NK-92 (cell line): Measurements from ENCODE around the gene FN3K.

Source experiments
- DNase-seq: peaks from one replicate; lab custom pipeline; 2025; ENCODE audit not compliant: unreplicated experiment; lab: John Stamatoyannopoulos, UW

FN3K gene

DNA sequence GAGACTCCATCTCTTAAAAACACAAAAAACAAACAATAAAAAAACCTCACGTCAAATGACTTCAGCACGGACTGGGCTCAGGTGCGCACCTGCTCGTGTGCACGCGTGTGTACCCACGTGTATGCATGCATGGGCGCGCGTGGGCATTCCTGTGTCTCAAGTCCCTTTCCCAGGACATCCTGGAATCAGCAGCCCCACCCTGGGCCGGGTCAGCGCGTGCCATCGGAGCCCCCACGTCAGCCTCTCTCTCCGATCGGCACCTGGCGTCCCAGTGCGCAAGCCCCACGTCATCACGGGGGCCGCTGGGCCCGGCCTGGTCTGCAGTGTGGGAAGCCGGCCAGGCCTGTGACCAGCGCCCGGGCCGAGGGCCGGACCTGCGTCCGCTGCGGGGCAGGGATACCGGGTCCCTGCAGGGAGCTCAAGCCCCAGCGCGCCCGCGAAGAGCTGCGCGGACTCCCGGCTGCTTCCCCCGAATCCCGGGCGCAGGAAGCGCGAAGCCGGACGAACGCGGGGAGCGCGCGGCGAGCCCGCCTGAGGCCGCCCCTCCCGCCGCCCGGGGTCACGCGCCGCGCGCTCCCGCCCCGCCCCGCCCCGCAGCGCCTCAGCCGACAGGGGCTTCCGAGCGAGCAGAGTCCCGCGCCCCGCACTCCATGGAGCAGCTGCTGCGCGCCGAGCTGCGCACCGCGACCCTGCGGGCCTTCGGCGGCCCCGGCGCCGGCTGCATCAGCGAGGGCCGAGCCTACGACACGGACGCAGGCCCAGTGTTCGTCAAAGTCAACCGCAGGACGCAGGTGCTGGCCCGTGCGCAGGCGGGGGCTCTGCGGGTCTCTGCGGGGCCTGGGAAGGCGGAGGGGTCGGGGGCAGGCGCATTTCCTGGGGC, at the start of gene FN3K:
Gene FN3K (plus strand): TSS at position 629 of the 880 bp plus-strand sequence. CDS start 22 bp downstream, at position 651.
- DNase-seq: no peak

DNA sequence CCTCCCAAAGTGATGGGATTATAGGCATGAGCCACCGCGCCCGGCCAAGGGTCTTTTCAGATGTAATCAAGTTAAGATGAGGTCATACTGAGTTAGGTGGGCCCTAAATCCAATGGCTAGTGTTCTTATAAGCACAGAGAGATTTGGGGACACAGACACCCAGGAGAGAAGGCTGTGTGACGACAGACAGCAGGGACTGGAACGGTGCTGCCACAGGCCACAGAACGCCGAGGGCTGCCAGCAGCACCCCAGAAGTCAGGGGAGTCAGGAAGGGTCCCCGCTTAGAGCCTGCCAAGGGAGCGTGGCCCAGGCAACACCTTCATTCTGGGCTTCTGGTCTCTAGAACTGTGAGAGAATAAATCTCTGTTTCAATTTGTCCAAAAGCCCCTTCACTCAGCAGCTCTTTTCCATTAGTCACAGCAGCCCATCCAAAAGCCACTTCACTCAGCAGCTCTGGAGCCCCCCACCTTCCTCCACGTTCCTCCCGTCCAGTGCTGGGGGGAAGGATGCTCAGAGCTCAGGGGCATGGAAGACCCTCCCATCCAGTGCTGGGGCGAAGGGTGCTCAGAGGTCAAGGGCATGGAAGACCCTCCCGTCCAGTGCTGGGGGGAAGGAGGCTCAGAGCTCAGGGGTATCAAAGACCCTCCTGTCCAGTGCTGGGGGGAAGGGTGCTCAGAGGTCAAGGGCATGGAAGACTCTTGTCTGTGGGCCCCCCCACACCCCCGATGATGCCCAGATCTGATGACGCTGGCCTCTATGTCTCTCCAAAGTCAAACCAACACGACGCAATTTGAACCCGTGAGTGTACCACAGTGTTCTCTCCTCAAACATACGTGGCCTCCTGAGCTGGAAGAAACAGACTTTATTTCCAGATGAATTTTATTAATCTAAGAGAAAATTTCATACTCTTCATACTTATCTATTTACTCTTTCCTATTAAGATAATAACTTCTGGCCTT, 48.8 kb upstream of the FN3K start:
- no peak for DNase-seq

DNA sequence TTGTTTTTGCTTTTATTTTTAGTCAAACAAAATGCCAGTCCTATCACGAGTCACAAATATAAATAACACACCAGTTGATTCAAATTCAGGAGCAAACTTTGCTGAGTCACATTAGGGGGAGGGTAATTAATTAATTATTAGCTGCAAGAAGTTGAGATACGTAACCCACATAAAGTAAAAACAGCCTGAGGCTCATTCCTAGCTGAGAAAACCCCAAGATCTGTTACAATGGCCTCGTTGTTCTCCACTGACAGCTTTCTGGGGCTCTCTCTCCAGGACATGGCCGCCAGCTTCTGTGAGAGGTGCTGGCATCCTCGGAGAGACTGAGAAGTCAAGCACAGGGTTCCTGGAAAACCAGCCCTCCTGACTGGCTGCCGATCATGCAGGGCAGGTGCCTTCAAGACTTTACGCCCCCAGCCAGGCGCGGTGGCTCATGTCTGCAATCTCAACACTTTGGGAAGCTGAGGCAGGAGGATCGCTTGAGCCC, 48.0 kb upstream of the FN3K start:
- DNase-seq: no peak

DNA sequence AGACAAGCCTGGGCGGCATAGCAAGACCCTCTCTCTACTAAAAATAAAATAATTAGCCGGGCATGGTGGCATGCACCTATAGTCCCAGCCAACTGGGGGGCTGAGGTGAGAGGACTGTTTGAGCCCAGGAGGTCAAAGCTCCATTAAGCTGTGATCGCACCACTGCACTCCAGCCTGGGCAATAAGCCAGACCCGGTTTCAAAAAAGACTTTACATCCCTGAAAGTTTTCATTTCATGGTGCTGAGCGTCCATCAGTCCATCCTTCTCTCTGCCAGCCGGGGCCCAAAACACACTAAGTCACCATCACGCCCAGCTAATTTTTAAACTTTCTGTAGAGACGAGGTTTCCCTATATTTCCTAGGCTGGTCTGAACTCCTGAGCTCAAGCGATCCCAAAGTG, 47.5 kb upstream of the FN3K start:
- DNase-seq: no peak

DNA sequence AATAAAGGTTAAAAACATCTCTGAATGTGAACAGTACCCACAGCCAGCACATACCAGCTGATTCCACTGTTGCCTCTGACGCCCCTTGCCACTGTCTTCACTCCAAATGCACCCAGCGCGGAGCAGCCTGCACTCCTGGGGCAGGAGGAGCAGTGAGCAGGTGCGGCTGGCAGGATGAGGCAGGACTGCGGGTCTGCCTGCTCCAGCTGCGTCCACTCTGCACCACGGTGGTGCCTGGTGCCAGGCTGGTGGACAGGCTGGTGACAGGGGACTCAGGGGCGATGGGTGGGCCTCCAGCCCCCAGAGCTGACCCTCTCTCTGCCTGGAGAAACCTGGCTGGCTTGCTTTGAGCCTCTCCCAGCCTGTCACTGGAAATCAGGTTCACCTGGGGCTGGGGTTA, 46.3 kb upstream of the FN3K start:
- no peak for DNase-seq

DNA sequence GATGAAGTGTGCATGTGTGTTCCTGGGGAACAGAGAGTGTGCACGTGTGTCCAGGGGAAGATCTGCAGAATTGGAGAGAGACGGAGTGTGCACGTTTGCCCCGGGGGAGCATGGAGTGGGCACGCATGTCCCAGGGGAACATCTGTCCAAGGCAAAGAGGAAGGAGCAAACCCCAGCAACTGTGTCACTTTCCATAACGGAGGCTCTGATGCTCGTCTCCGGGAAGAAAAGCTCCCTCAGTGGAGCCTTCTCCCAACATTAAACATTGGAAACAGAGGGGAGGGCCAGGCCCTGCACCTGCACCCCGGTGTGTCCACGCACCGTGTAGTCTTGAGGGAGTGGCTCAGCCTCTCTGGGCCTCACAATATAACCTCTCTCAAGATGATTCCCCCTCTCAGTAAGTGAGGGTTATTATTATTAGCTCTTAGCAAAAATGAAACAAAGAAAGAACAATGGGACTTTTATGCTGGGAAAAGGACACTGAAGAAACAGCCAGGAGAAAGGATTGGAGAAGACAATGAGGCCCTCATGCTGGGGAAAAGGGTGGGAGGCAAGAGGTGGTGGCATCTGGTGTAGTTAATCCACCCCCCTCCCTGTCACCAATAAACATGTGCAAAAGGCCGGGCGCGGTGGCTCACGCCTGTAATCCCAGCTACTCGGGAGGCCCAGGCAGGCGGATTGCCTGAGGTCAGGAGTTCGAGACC, 44.5 kb upstream of the FN3K start:
- no peak for DNase-seq

DNA sequence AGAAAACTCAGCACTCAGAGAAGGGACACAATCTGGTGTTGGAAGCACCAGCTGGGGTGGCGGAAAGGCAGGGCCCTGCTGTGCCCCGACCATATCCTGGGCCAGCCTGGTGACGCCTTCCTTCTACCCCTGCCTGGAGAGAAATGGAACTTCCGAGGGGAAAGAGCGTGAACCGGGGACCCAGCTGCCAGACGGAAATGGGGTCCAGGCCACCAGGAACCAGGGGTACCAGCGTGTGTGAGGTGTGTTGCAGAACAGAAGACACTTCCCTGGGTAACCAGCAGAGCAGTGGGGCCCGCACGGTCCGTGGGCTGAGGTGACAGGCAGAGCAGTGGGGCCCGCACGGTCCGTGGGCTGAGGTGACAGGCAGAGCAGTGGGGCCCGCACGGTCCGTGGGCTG, 43.7 kb upstream of the FN3K start:
- DNase-seq: no peak

DNA sequence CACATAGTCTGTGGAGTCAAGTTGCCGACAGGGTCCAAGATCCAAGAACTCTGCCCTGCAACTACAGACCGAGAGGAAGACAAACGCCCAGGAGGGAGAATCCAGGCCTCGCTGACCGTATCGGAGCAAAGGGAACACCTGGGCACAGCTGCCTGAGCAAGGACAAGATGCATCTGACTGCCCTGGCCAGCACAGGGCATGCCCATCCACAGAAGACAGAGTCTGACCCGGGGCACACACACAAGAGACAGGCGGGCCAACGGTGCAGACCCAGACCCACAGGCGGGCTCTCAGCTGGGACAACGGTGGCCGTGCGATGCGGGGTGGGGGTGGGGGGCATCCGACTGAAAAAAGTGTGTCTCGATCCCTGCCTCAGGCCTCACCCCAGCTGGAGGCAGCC, 43.1 kb upstream of the FN3K start:
- DNase-seq: no peak

DNA sequence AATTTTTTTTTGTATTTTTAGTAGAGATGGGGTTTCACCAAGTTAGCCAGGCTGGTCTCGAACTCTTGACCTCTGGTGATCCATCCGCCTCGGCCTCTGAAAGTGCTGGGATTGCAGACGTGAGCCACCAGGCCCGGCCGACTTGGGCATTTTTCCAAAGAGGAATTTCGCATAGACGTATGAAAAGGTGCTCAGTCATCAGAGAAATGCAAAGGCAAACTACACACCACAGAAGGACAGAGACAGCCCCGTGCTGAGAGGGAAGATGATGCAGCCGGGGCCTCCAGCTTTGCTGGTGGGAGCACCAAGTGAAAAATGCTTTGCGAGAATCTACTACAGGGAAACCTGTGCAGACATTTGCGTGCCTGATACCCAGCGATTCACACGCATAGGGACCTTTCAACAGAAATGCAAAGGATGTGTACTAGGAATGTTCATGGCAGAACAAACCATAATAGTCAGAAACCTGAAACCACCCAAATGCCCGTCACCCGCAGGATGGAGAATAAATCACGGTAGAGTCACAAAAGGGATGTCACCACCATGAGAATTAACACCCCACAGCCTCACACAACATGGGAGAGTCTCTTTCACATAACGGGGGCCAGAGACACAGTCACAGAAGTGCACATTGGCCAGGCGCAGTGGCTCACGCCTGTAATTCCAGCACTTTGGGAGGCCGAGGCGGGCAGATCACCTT, 42.1 kb upstream of the FN3K start:
- DNase-seq: no peak

DNA sequence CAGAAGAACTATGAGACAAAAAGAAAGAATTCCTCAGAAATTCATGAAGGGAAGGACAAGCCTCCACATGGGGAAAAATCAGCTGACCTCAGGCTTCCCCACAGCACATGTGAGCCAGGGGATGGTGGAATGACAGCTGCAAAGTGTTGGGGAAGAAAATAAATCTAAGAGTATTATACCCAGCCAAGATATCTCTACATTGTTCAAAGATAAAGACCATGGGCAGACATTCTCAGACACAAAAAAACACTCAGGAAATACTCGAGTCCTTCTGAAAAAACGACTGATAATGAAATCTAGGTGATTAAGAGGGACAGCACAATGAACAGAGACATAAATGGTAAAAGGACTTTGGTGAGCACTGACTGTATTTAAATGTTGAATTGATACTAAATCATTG, 40.8 kb upstream of the FN3K start:
- no peak for DNase-seq

DNA sequence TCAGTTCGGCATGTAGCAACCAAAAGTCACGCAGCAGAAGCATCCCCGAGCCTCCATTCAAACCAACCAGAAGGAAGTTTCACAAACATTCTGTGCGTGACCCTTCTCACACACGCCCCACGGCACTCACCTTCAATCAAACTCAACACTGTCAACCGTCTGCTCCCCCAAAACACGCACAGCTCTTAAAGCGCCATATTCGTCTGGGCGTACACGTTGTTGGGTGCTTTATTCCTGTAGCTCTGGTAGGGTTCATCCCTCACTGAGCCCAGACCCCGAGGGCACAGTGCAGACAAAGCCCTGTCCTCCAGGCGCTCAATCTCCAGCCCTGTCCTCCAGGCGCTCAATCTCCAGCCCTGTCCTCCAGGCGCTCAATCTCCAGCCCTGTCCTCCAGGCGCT, 39.2 kb upstream of the FN3K start:
- DNase-seq: no peak

DNA sequence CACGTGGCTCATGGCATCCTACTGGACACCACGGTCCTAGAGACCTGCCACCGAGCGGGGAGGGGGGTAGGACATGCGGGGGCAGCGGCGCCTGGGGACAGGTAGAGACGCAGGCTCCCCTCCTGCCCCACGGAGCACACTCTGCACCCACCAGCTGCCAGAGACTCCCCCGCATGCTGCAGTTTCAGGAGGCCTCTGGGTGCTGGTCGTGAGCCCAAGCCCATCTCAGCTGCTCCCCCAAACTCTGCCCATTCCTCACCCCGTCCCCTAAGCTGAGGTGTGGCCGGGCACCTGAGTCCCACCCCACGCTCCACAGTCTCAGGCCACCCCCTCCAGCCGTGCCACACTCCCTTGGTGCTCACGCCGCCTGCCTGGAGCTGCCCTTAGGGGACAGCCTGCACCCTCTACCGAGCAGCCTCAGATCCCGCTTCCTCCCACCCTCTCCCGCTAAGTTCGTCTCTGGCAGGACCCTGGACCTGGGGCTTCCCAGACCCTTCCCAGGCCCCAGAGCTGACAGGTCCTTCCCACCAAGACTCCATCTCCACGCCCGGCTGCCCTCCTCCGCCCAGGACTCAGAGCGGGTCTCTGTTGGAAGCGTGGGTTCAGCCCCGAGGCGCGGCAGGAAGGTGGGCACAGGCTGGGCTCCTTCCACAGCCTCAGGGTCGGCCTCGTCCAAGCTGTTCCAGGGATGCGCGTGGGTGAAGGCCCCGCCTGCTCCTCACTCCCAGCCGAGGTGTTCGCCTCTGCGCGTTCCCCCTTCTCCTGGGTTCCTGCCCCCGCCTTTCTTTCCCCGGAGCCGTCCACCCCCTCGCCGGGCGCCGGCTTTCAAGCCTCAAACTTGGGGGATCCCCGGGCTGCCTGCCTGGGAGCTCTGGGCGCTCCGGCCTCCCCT, 38.3 kb upstream of the FN3K start:
- no peak for DNase-seq

DNA sequence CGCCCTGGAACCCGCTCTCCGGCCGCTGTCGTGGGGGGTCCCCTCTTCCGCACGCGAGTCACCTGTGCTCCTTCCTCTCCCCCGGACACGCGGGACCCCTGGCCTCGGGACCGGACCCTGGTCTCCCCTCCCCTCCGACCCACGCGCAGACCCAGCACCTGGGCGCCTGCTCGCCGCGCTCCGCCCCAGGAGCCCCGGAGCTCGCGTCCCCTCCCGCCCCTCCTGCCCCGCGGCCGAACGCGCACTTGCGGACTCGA, 37.7 kb upstream of the FN3K start:
- no peak for DNase-seq

DNA sequence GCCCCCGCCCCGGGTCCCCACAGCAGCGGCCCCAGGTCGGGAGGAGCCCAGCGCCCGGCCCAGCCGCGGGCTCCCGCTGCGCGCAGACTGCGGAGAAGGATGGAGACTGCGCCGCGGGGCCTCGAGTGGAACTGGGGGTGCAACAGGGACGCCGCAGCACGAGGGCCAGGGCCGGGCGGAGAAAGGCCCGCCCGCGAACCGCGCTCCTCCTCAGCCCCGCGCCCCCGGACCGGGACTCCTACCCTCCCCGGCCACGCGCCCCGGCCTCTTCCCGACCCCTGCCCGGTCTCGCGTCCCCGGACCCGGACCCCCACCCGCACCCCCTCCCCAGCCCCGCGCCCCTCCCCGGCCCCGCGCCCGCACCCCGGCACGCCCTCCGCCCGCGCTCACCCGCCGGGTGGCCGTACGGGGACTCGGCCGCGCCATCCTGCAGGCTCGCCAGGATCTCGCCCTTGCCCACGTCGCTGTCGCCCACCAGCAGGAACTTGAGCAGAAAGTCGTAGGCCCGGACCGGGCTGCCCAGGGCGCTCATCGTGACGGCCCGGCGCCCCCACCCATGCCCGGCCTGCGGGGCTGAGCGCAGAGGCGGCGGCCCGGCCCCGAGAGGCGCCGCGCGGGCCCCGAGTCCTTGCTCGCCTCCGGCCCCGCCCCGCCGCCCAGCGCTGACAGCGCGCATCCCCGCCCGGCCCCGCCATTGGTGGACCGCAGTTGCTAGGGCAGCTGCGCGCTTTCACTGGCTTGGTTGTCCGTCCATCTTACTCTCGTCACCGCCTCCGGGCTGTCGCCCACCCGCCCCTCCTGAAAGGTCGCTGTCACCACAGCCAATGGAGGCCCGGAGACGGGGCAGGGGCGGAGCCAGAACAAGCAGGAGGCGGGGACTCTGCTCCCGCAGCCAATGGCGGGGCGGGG, 37.1 kb upstream of the FN3K start, which contains the start of gene RAB40B:
Gene RAB40B (minus strand): TSS at position 634 of the 909 bp plus-strand sequence. CDS start 102 bp downstream, at position 532.
- peak; percentile 81 for DNase-seq

DNA sequence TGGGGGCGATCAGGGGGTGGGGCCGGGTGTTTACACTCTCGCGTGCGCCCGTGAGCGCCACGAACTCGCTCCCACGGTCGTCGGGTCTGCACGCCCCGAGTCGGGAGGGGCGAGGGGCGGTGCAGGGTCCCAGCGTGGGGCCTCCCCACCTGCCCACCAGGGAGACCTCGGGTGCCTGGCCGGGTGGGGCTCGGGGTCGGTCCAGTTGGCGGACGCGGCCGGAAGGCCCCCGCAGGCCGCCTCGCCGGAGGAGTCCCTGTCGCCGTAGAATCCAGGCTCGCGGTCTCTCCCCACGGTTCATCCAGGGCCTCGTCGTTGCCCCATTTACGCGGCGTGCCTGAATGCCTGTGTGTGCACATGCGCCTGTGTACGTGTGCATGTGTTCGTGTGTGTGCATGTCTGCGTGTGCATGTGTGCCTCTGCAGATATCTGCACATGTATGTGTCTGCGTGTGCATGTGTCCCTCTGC, 36.4 kb upstream of the FN3K start:
- DNase-seq: no peak

DNA sequence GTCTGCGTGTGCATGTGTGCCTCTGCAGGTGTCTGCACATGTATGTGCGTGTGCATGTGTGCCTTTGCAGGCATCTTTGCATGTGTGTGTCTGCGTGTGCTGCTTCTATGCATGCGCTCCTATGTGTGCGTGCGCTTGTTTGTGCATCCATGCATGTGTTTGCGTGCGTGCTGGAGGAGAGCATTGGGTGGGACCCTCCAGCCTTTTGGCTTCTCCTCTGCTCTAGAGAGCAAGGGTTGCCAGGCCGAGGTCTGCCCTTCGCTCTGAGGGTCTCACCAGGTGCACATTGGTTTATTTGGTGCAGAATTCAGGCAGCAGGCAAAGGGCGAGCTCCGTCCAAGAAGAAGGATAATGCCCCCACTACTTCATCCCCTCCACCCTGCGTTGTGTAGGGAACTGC, 35.9 kb upstream of the FN3K start:
- DNase-seq: no peak

DNA sequence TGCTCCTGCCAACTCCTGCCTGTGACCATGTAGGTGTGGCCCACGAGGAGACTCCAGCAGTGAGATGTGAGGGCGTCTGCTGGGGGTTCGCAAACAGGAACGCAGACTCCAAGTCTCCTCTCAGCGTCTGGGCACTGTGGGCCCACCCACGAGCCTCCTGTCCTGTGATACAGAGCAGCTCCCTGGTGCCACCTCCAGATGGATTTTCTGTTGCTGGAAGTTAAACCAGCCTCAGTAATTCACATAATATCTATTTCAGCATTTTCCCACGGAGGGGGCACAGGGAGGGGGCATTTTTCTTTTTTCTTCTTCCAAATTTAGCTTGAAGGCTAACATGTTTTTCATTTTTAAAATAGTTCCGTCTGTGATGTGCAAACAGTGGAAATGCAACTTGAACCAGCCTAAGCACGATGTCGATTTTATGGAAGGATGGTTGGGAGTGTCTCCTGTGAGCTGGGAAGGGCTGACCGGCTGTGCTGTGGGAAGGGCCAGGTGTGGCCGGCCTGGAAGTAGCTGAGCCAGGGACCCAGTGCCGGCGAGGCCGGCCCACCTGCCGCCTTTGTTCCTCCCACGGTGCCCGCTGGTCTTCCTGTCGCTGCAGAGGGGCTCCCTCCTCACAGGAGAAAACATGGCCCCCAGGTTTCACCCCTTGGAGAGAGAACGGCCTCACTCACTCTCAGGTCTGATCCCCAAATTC, 33.0 kb upstream of the FN3K start:
- no peak for DNase-seq
